Lung (tissue), 12 donors: ENCODE results near the gene PLIN4. TPM values are rescaled to one million over a fixed set of nuclear protein-coding genes. Genes with fewer than 3 reads are reported as not detected.
"Not testable (repeated sequence)": the region's sequence is repeated elsewhere in the genome, so short reads cannot be mapped to it uniquely, and the experiment has no call there.

Source experiments
- ATAC-seq: fragments of 200-7000 bp; cut with Tn5 transposase; one replicate; pipeline ENCODE4 v1.9.1; 2020; ENCODE audit warnings: moderate number of reproducible peaks; ENCODE audit not compliant: insufficient read depth, low FRiP score
- DNase-seq, 3 donors: peaks; one replicate each; pipeline ENCODE4 v3.0.0-alpha.2; 2013 to 2017
- H3K27ac ChIP-seq, 2 donors: one replicate each; pipeline ENCODE4 v1.5.1; 2013; ENCODE audit warnings: mild to moderate bottlenecking in 2 of 2, moderate library complexity in 2 of 2, control low read depth in 1 of 2, inconsistent platforms in 1 of 2, low read depth in 1 of 2, low read length in 1 of 2
- H3K27me3 ChIP-seq, 3 donors: one replicate each; pipeline ENCODE4 v1.5.1; 2013; ENCODE audit warnings: low read length in 2 of 3; ENCODE audit not compliant: control insufficient read depth in 3 of 3, insufficient read depth in 3 of 3
- H3K36me3 ChIP-seq, 4 donors: one replicate each; pipeline ENCODE4 v1.5.1; 2013; ENCODE audit warnings: low read length in 4 of 4, mild to moderate bottlenecking in 1 of 4, moderate library complexity in 1 of 4; ENCODE audit not compliant: control insufficient read depth in 4 of 4, insufficient read depth in 4 of 4
- H3K4me1 ChIP-seq, 5 donors: one replicate each; pipeline ENCODE4 v1.5.1; 2013; ENCODE audit warnings: low read length in 5 of 5, mild to moderate bottlenecking in 2 of 5, moderate library complexity in 1 of 5; ENCODE audit not compliant: control insufficient read depth in 5 of 5, insufficient read depth in 5 of 5
- H3K4me3 ChIP-seq: one replicate; pipeline ENCODE4 v1.5.1; 2013; ENCODE audit warnings: mild to moderate bottlenecking, control low read depth, moderate library complexity
- H3K9ac ChIP-seq, 2 donors: one replicate each; pipeline ENCODE4 v1.5.1; 2013; ENCODE audit warnings: low read length in 2 of 2, control low read depth in 1 of 2; ENCODE audit not compliant: insufficient read depth in 1 of 2
- H3K9me3 ChIP-seq, 4 donors: one replicate each; pipeline ENCODE4 v1.5.1; 2013; ENCODE audit warnings: low read length in 3 of 4, mild to moderate bottlenecking in 1 of 4, moderate library complexity in 1 of 4; ENCODE audit not compliant: control insufficient read depth in 4 of 4, insufficient read depth in 3 of 4
- WGBS, 2 donors: extraction: QIAGEN DNeasy Blood & Tissue Kit; methylation state at CpG; one replicate each; pipeline ENCODE4 v1.1.7; 2013; 5-methylcytosine and 5-hydroxymethylcytosine counted together
- polyA plus RNA-seq, 2 donors: library from polyadenylated mRNA; stranded (reverse); fragments of 200-250 nt; gene quantifications; one replicate each; pipeline ENCODE4 v1.2.1, GENCODE V29; 2013
- total RNA-seq, 2 donors: library from RNA; depleted of rRNA in 1 of 2; stranded (reverse); fragments of >200 nt in 1 of 2; gene quantifications; one replicate each; pipeline ENCODE4 v1.2.1, GENCODE V29; 2014 to 2021
- TF ChIP-seq, protein P1 (sequence below): IDR thresholded peaks from 2 replicates; pipeline ENCODE4 v1.5.1; 2012; ENCODE audit warnings: mild to moderate bottlenecking; ENCODE audit errors: control extremely low read depth, extremely low read depth
- donor health status: control.
- donor health status: control.
- donor health status: Bipolar disorder and iron deficiency.
- donor health status: healthy.
- donor health status: DM: yes; HTN: yes; CAD: no.

Gene PLIN4
- total and polyA plus RNA-seq, 4 donors: 0.85 to 5.0 (median 3.8) TPM

DNA sequence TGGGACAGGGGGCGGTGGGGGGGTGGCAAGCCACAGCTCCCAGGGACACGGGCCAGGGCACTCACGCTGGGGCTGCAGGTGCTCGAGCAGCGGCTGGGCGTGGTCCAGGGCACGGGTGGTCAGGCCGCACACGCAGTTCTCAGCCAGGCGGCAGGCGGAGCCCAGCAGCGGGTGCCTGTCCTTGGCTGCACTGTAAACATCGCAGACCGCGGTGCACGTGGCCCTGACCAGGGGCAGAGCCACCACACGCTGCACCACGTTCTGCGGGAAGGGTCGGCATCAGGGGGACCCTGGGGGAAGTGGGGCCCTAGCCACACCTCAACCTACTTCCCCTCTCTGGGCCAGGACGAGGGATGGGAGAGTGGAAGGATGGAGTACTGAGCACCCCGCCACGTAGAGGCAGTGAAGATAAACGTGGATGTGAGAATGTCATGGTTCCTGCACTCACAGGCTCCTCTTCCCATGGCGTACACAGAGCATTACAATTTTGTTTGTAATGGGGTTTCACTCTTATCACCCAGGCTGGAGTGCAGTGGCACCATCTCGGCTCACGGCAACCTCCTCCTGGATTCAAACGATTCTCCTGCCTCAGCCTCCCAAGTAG is 13.4 kb upstream of the PLIN4 start:
- peaks cover 0 to 2% (median 0%) of the 10 kb centered on the region in 4 donors for H3K9me3 ChIP-seq
- no peak overlapping the region for H3K27ac ChIP-seq
- no peaks in the 10 kb centered on the region for H3K36me3 ChIP-seq
- WGBS, 2 donors: 42 to 50% methylated on average over 28 of the region's 28 CpGs
- DNase-seq (no peak), ATAC-seq (no peak)
- peaks cover 0 to 4% (median 0%) of the 10 kb centered on the region in 5 donors for H3K4me1 ChIP-seq
- no peak overlapping the region for H3K9ac ChIP-seq
- TF ChIP-seq, protein P1, sequence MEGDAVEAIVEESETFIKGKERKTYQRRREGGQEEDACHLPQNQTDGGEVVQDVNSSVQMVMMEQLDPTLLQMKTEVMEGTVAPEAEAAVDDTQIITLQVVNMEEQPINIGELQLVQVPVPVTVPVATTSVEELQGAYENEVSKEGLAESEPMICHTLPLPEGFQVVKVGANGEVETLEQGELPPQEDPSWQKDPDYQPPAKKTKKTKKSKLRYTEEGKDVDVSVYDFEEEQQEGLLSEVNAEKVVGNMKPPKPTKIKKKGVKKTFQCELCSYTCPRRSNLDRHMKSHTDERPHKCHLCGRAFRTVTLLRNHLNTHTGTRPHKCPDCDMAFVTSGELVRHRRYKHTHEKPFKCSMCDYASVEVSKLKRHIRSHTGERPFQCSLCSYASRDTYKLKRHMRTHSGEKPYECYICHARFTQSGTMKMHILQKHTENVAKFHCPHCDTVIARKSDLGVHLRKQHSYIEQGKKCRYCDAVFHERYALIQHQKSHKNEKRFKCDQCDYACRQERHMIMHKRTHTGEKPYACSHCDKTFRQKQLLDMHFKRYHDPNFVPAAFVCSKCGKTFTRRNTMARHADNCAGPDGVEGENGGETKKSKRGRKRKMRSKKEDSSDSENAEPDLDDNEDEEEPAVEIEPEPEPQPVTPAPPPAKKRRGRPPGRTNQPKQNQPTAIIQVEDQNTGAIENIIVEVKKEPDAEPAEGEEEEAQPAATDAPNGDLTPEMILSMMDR: no peak
- peaks cover 0 to 2% (median 0%) of the 10 kb centered on the region in 3 donors for H3K27me3 ChIP-seq
- no peak overlapping the region for H3K4me3 ChIP-seq

GRCh38 chr19:4529924-4530522 is 11.7 kb upstream of the PLIN4 start:
- no peak for DNase-seq

GRCh38 chr19:4528843-4529242 is 10.6 kb upstream of the PLIN4 start:
- H3K27me3 ChIP-seq: no peaks in the 10 kb centered on the region
- no peak for ATAC-seq
- H3K36me3 ChIP-seq: no peaks in the 10 kb centered on the region
- H3K27ac ChIP-seq: no peak overlapping the region
- no peak overlapping the region for H3K9ac ChIP-seq
- H3K4me3 ChIP-seq: no peak overlapping the region
- WGBS, 2 donors: 78 to 82% methylated on average over 15 of the region's 15 CpGs
- H3K4me1 ChIP-seq: peaks cover 0 to 4% (median 0%) of the 10 kb centered on the region in 5 donors
- H3K9me3 ChIP-seq: no peaks in the 10 kb centered on the region
- TF ChIP-seq, protein P1: no peak
- no peak for DNase-seq

More at GRCh38 chr19:4529924-4530522, 11.7 kb upstream of the PLIN4 start:
- H3K27me3 ChIP-seq: no peaks in the 10 kb centered on the region
- peaks cover 0 to 2% (median 0%) of the 10 kb centered on the region in 4 donors for H3K9me3 ChIP-seq
- H3K4me3 ChIP-seq: no peak overlapping the region
- TF ChIP-seq, protein P1: no peak
- ATAC-seq: no peak
- 78 to 86% methylated on average over 14 of the region's 14 CpGs for WGBS, 2 donors
- no peak overlapping the region for H3K27ac ChIP-seq
- H3K9ac ChIP-seq: no peak overlapping the region
- H3K4me1 ChIP-seq: peaks cover 0 to 4% (median 0%) of the 10 kb centered on the region in 5 donors
- no peaks in the 10 kb centered on the region for H3K36me3 ChIP-seq

GRCh38 chr19:4527377-4527776 is 9.1 kb upstream of the PLIN4 start:
- not testable (repeated sequence) for ATAC-seq, DNase-seq, H3K4me1 ChIP-seq, H3K27me3 ChIP-seq, H3K9me3 ChIP-seq, H3K9ac ChIP-seq, H3K4me3 ChIP-seq, H3K36me3 ChIP-seq, H3K27ac ChIP-seq
- WGBS, 2 donors: 92 to 93% methylated on average over 8 of the region's 8 CpGs
